Prostate gland (tissue), 2 donors: ENCODE data around the gene PDILT. TPM values are rescaled to one million over a fixed set of nuclear protein-coding genes. Genes with fewer than 3 reads are reported as not detected.

Experiments
- DNase-seq: peaks from one replicate; pipeline ENCODE4 v3.0.0-alpha.2; 2019; ENCODE audit warnings: low spot score
- H3K27ac ChIP-seq, 2 donors: fragments of 200-600 bp; sonication (generic); 2 replicates each; pipeline ENCODE4 v1.5.1; 2017 to 2019
- H3K27me3 ChIP-seq: fragments of 200-600 bp; sonication (generic); replicated peaks from 2 replicates; pipeline ENCODE4 v1.5.1; 2019; ENCODE audit not compliant: insufficient read depth
- H3K36me3 ChIP-seq, 2 donors: fragments of 200-600 bp; sonication (generic); 1 replicate in 1 of 2; 2 replicates in 1 of 2; pipeline versions ENCODE4 v1.5.1 to v1.8.1; 2017 to 2019
- H3K4me1 ChIP-seq: fragments of 200-600 bp; sonication (generic); replicated peaks from 2 replicates; pipeline ENCODE4 v1.5.1; 2019
- H3K4me3 ChIP-seq, 2 donors: fragments of 200-600 bp; sonication (generic); 2 replicates each; pipeline ENCODE4 v1.5.1; 2017 to 2019
- H3K9me3 ChIP-seq: fragments of 200-600 bp; sonication (generic); 2 replicates; pipeline ENCODE4 v1.5.1; 2017
- POLR2A ChIP-seq: fragments of 450-650 bp; IDR thresholded peaks from one replicate; pipeline ENCODE4 v1.6.1; 2016; ENCODE audit warnings: antibody characterized with exemption, mild to moderate bottlenecking
- POLR2AphosphoS5 ChIP-seq: sonication (generic); formaldehyde crosslinking; IDR thresholded peaks from one replicate; pipeline ENCODE4 v1.6.1; 2017; ENCODE audit warnings: antibody characterized with exemption
- WGBS: methylation state at CpG from one replicate; pipeline ENCODE4 v1.1.5; 2018; 5-methylcytosine and 5-hydroxymethylcytosine counted together
- intact Hi-C: fragments of 100-400 bp; cut with DNase I; formaldehyde crosslinking; loops from one replicate; pipeline ENCODE4 v1.14.2; 2022
- total RNA-seq, 2 donors: library from RNA; depleted of rRNA; stranded (reverse); fragments of >200 nt; gene quantifications; one replicate each; pipeline ENCODE4 v1.1.0, GENCODE V29; 2016
- TF ChIP-seq, protein P1 (sequence below), 4 experiments: fragments of 200-600 bp in 2 of 4; fragments of 450-650 bp in 2 of 4; sonication (generic) in 2 of 4; IDR thresholded peaks; 1 replicate in 3 of 4; 2 replicates in 1 of 4; pipeline ENCODE4 v1.5.1; 2016 to 2019; ENCODE audit warnings: antibody characterized with exemption in 4 of 4, mild to moderate bottlenecking in 2 of 4, moderate library complexity in 2 of 4

PDILT gene
- total RNA-seq, 2 donors from 2014 or later: 0.87 to 2.4 TPM

GRCh38 chr16:20364051-20364450, 40.5 kb downstream of the PDILT start:
- no peak for DNase-seq
- 79% methylated on average over 3 of the region's 3 CpGs for WGBS
- Histone ChIP-seq H3K27me3 (no peaks in the 10 kb centered on the region), H3K36me3 (no peaks in the 10 kb centered on the region), H3K9me3 (no peaks in the 10 kb centered on the region), H3K4me1 (no peaks in the 10 kb centered on the region), H3K4me3 (no peak overlapping the region), H3K27ac (no peak overlapping the region)
- intact Hi-C loops: no loop called here
- TF ChIP-seq POLR2AphosphoS5 (no peak), POLR2A (no peak)
- TF ChIP-seq, protein P1, sequence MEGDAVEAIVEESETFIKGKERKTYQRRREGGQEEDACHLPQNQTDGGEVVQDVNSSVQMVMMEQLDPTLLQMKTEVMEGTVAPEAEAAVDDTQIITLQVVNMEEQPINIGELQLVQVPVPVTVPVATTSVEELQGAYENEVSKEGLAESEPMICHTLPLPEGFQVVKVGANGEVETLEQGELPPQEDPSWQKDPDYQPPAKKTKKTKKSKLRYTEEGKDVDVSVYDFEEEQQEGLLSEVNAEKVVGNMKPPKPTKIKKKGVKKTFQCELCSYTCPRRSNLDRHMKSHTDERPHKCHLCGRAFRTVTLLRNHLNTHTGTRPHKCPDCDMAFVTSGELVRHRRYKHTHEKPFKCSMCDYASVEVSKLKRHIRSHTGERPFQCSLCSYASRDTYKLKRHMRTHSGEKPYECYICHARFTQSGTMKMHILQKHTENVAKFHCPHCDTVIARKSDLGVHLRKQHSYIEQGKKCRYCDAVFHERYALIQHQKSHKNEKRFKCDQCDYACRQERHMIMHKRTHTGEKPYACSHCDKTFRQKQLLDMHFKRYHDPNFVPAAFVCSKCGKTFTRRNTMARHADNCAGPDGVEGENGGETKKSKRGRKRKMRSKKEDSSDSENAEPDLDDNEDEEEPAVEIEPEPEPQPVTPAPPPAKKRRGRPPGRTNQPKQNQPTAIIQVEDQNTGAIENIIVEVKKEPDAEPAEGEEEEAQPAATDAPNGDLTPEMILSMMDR (IDR thresholded peaks at IDR 0.05): no peak

DNA sequence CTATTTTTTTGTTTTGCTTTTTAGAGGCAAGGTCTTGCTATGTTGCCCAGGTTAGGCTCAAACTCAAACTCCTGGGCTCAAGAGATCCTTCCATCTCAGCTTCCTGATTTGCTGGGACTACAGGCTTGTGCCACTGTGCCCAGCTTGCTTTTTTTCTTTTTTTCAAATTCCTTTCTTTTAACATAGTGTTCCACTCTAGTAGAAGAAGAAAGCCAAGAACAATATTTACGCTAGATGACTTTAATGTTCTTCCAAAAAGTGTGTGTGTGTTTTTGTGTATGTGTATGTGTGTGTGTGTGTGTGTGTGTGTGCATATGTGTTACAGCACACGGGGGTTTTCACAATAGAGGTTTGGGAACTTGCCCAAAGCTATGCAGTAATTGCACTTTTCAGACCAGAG, 41.3 kb downstream of the PDILT start:
- Histone ChIP-seq H3K27me3 (no peaks in the 10 kb centered on the region), H3K9me3 (no peaks in the 10 kb centered on the region), H3K27ac (no peak overlapping the region), H3K36me3 (no peaks in the 10 kb centered on the region), H3K4me3 (no peak overlapping the region), H3K4me1 (no peaks in the 10 kb centered on the region)
- TF ChIP-seq POLR2AphosphoS5 (peak; percentile 48), POLR2A (no peak)
- TF ChIP-seq, protein P1 (IDR thresholded peaks at IDR 0.05): no peak
- WGBS: 21% methylated on average over 2 of the region's 2 CpGs
- intact Hi-C loops: no loop called here
- DNase-seq: peak; percentile 13

DNA sequence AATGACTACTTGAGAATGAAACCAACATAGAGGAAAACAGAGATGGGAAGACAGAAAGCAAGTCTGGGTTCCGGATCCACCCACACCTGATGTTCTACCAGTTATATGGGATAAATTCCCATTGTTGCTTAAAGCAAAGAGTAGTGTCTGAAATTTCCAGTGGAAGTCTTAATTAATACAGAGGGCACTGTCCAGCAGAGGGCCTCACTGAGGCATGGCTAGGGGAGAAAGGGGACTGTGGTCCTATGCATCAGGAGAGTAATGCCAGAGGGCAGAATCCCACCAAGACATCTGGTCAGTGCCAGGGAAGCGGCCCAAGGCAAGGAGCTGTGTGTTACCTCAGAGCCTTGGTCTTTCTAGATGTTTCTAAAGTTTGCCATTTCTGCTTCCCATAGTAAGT, 44.5 kb downstream of the PDILT start:
- 60% methylated on average over 2 of the region's 2 CpGs for WGBS
- no peak for DNase-seq
- H3K9me3 ChIP-seq: no peaks in the 10 kb centered on the region
- no peak overlapping the region for H3K4me3 ChIP-seq
- no peak overlapping the region for H3K27ac ChIP-seq
- no peaks in the 10 kb centered on the region for H3K27me3 ChIP-seq
- no peaks in the 10 kb centered on the region for H3K36me3 ChIP-seq
- TF ChIP-seq, protein P1 (IDR thresholded peaks at IDR 0.05): no peak
- TF ChIP-seq POLR2AphosphoS5: no peak
- no peak for TF ChIP-seq POLR2A
- H3K4me1 ChIP-seq: no peaks in the 10 kb centered on the region
- intact Hi-C loops: no loop called here

DNA sequence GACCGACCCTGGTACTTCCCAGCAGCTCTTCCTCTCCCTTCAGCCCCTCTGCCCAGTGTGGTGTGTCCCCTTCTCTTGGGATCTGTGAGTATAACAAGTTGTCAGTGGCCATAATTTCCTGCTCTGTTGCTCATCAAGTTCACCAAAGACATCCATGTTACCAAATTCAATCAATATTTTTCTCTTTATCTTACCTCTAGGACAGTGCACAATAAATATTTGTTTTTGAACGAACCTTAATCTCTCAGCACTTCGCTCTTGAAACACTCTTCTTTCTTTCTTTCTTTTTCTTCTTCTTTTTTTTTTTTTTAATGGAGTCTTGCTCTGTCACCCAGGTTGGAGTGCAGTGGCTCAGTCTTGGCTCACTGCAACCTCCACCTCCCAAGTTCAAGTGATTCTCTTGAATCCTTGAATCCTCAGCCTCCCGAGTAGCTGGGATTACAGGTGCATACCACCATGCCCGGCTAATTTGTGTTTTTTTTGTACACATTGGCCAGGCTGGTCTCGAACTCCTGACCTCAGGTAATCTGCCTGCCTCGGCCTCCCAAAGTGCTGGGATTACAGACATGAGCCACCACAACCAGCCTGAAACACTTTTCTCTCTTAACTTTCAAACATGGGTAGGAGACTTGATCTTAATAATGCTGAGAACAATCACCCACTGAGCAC, 49.3 kb downstream of the PDILT start:
- TF ChIP-seq POLR2A: no peak
- TF ChIP-seq, protein P1 (IDR thresholded peaks at IDR 0.05): no peak
- no peak for TF ChIP-seq POLR2AphosphoS5
- Histone ChIP-seq H3K4me1 (no peaks in the 10 kb centered on the region), H3K9me3 (no peaks in the 10 kb centered on the region), H3K27me3 (no peaks in the 10 kb centered on the region), H3K27ac (no peak overlapping the region), H3K4me3 (no peak overlapping the region), H3K36me3 (no peaks in the 10 kb centered on the region)
- 76% methylated on average over 7 of the region's 7 CpGs for WGBS
- DNase-seq: no peak
- intact Hi-C loops: no loop called here

DNA sequence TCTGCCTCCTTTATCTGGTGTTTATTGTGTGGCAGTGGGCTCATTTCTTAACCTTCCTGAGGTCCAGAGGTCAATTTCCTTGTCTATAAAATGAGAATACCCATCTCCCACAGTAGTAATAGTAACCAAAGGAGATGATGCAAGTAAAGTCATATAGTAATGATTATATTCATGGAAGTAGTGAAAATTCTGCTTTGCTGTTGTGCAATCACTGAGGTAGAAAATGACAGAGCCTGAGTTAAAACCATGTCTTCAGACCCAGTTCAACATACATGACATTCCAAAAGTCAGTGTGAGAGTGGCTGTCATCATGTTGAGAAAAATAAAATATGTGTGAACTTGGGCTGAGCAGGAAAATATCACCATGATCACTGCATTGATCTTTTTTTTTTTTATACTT, 51.2 kb downstream of the PDILT start:
- H3K4me1 ChIP-seq: no peaks in the 10 kb centered on the region
- no peaks in the 10 kb centered on the region for H3K9me3 ChIP-seq
- H3K36me3 ChIP-seq: no peaks in the 10 kb centered on the region
- no peak overlapping the region for H3K27ac ChIP-seq
- H3K27me3 ChIP-seq: no peaks in the 10 kb centered on the region
- TF ChIP-seq POLR2AphosphoS5: no peak
- TF ChIP-seq, protein P1 (IDR thresholded peaks at IDR 0.05): no peak
- no peak for DNase-seq
- H3K4me3 ChIP-seq: no peak overlapping the region
- intact Hi-C loops: no loop called here
